OCI-LY1 (cell line): ENCODE data around the gene LRRC28.

Experiments used
- EZH2 ChIP-seq: fragments of 200-600 bp; sonication (generic), shearing (Covaris generic); IDR thresholded peaks from 2 replicates; pipeline ENCODE4 v1.8.0; 2017; ENCODE audit warnings: borderline replicate concordance, mixed run types, mild to moderate bottlenecking, antibody characterized with exemption, low read length, moderate library complexity, mixed read lengths
- TF ChIP-seq, protein P1 (sequence below): fragments of 200-600 bp; sonication (generic), shearing (Covaris generic); IDR thresholded peaks from 2 replicates; pipeline ENCODE4 v1.5.1; 2017; ENCODE audit warnings: mild to moderate bottlenecking, antibody characterized with exemption, low read length, moderate library complexity, mixed read lengths

DNA sequence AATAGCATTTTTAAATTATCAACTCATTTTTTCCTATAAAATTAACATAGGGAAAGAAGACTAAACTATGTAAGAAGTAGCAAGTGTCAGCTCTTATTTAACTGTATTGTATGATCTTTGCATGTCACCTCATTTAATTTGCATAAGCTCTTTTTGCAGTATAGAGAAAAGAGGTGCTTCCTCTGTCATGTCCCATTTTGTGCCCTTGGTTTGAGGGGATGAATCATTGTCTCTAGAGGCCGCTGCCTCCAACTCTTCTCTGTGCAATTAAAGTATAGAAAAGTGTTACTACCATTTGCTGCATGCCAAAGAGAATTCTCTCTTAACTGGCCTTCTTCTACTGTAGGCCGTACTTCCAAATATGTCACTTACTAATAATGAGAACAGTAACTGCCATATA is 93.4 kb downstream of the LRRC28 start:
- TF ChIP-seq, protein P1, sequence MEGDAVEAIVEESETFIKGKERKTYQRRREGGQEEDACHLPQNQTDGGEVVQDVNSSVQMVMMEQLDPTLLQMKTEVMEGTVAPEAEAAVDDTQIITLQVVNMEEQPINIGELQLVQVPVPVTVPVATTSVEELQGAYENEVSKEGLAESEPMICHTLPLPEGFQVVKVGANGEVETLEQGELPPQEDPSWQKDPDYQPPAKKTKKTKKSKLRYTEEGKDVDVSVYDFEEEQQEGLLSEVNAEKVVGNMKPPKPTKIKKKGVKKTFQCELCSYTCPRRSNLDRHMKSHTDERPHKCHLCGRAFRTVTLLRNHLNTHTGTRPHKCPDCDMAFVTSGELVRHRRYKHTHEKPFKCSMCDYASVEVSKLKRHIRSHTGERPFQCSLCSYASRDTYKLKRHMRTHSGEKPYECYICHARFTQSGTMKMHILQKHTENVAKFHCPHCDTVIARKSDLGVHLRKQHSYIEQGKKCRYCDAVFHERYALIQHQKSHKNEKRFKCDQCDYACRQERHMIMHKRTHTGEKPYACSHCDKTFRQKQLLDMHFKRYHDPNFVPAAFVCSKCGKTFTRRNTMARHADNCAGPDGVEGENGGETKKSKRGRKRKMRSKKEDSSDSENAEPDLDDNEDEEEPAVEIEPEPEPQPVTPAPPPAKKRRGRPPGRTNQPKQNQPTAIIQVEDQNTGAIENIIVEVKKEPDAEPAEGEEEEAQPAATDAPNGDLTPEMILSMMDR, result no peak
- no peak for TF ChIP-seq EZH2
